K562 (cell line): ENCODE results near the gene WDR18. TPM values are rescaled to one million over a fixed set of nuclear protein-coding genes. Genes with fewer than 3 reads are reported as not detected.
A peak's percentile ranks its signal among the peaks of the same experiment; 100 is the strongest.

Experiments
- ATAC-seq: fragments of 200-7000 bp; cut with Tn5 transposase; 3 replicates; pipeline ENCODE4 v1.9.1; 2020; ENCODE audit warnings: moderate library complexity
- BruUV-seq: library from RNA; stranded (reverse); fragments of 400-500 nt; replicated peaks from 2 replicates; lab custom pipeline; 2021; lab: Mats Ljungman, UMichigan
- CTCF ChIA-PET: fragments of 300-600 bp; formaldehyde crosslinking; extraction: SDS; loops from one replicate; lab custom pipeline; 2021; ENCODE audit warnings: low intra/inter-chr PET ratio; lab: Yijun Ruan, JAX
- POLR2A ChIA-PET: fragments of 300-600, 350-650 bp; sonication (Branson Sonifier 250); formaldehyde crosslinking; extraction: SDS; loops from one replicate; lab custom pipeline; 2021; ENCODE audit warnings: antibody characterized with exemption, inconsistent platforms; lab: Yijun Ruan, JAX
- DNase-seq, 4 experiments: peaks; one replicate each; pipeline versions ENCODE4 v3.0.0 to v3.0.0-alpha.2; 2011 to 2018; ENCODE audit warnings: low spot score in 3 of 4, mixed read lengths in 3 of 4; ENCODE audit errors: extremely low read depth in 1 of 4
- FAIRE-seq: peaks from 2 replicates; lab custom pipeline; 2011; peaks lifted over from hg19 to GRCh38; lab: Jason Lieb, UNC
- H2AFZ ChIP-seq: 2 replicates; pipeline ENCODE4 v1.6.0; 2011; ENCODE audit warnings: low read depth, low read length, control low read depth, inconsistent platforms
- H3K27ac ChIP-seq: fragments of 200-600 bp; 3 replicates; pipeline ENCODE4 v1.8.0; 2011; ENCODE audit warnings: low read depth, mild to moderate bottlenecking, control low read depth, inconsistent platforms, low read length, moderate library complexity, mixed read lengths; ENCODE audit errors: extremely low read depth
- H3K27me3 ChIP-seq, 2 experiments: fragments of 300-600 bp in 1 of 2; 2 replicates in 1 of 2; 3 replicates in 1 of 2; pipeline versions ENCODE4 v1.6.0 to v1.8.0; 2011; ENCODE audit warnings: inconsistent platforms in 2 of 2, low read length in 2 of 2, mild to moderate bottlenecking in 1 of 2, mixed read lengths in 1 of 2, moderate library complexity in 1 of 2; ENCODE audit not compliant: control insufficient read depth in 2 of 2, insufficient read depth in 2 of 2
- H3K36me3 ChIP-seq: fragments of 300-600 bp; 3 replicates; pipeline ENCODE4 v1.8.0; 2011; ENCODE audit warnings: mild to moderate bottlenecking, low read length, inconsistent platforms; ENCODE audit not compliant: control insufficient read depth, insufficient read depth
- H3K4me1 ChIP-seq, 2 experiments: fragments of 200-600 bp in 1 of 2; replicated peaks in 1 of 2; 2 replicates in 1 of 2; 3 replicates in 1 of 2; pipeline versions ENCODE4 v1.5.1 to v1.8.0; 2011; ENCODE audit warnings: inconsistent platforms in 2 of 2, low read length in 2 of 2, mild to moderate bottlenecking in 1 of 2, mixed read lengths in 1 of 2, moderate library complexity in 1 of 2; ENCODE audit not compliant: control insufficient read depth in 2 of 2, insufficient read depth in 2 of 2
- H3K4me2 ChIP-seq: 2 replicates; pipeline ENCODE4 v1.6.1; 2011; ENCODE audit warnings: low read length, control low read depth, inconsistent platforms, mixed read lengths; ENCODE audit not compliant: insufficient read depth
- H3K4me3 ChIP-seq: fragments of 200-600 bp; sonication (generic), shearing (Covaris generic); 2 replicates; pipeline ENCODE4 v1.5.1; 2016; ENCODE audit warnings: control low read depth, inconsistent platforms
- H3K79me2 ChIP-seq: fragments of 200-600 bp; 3 replicates; pipeline ENCODE4 v1.8.0; 2011; ENCODE audit warnings: low read length, inconsistent platforms; ENCODE audit not compliant: control insufficient read depth, insufficient read depth
- H3K9ac ChIP-seq, 2 experiments: 2 replicates each; pipeline versions ENCODE4 v1.6.0 to v1.6.1; 2011; ENCODE audit warnings: low read depth in 2 of 2, low read length in 2 of 2, control low read depth in 1 of 2, inconsistent platforms in 1 of 2, mild to moderate bottlenecking in 1 of 2, mixed read lengths in 1 of 2; ENCODE audit not compliant: insufficient read depth in 1 of 2
- H3K9me1 ChIP-seq: one replicate; pipeline ENCODE4 v1.6.0; 2011; ENCODE audit warnings: inconsistent platforms, mild to moderate bottlenecking, low read length, moderate library complexity; ENCODE audit not compliant: control insufficient read depth, insufficient read depth
- H3K9me3 ChIP-seq: replicated peaks from 2 replicates; pipeline ENCODE4 v1.5.1; 2011; ENCODE audit warnings: low read depth, low read length, inconsistent platforms; ENCODE audit not compliant: control insufficient read depth, insufficient read depth
- H4K20me1 ChIP-seq: replicated peaks from 2 replicates; pipeline ENCODE4 v1.6.1; 2011; ENCODE audit warnings: low read length, inconsistent platforms, mixed read lengths; ENCODE audit not compliant: control insufficient read depth, insufficient read depth
- C11orf30 ChIP-seq: fragments of 450-650 bp; IDR thresholded peaks from 2 replicates; pipeline ENCODE4 v1.6.1; 2016; ENCODE audit warnings: low read depth, mild to moderate bottlenecking
- FOXM1 ChIP-seq, 2 experiments: fragments of 450-650 bp in 1 of 2; sonication (generic) in 1 of 2; formaldehyde crosslinking in 1 of 2; IDR thresholded peaks; 2 replicates each; pipeline versions ENCODE4 v1.6.1 to v1.9.0; 2017 to 2022; ENCODE audit warnings: low read depth in 2 of 2, mild to moderate bottlenecking in 2 of 2, missing genetic modification reagents in 1 of 2, moderate library complexity in 1 of 2
- MAFF ChIP-seq: IDR thresholded peaks from 2 replicates; pipeline ENCODE4 v1.6.1; 2012; ENCODE audit warnings: low read length, improper control_type of control experiment
- MAFK ChIP-seq: IDR thresholded peaks from 2 replicates; pipeline ENCODE4 v1.6.1; 2011; ENCODE audit warnings: low read length, improper control_type of control experiment
- PCBP1 ChIP-seq: fragments of 200-400 bp; formaldehyde crosslinking; IDR thresholded peaks from 2 replicates; pipeline ENCODE4 v1.6.1; 2018; ENCODE audit warnings: mild to moderate bottlenecking, low read depth, low read length; ENCODE audit not compliant: poor library complexity, severe bottlenecking
- RAD21 ChIP-seq, 2 experiments: fragments of 250-450 bp in 1 of 2; fragments of 450-650 bp in 1 of 2; sonication (Bioruptor Pico) in 1 of 2; formaldehyde crosslinking in 1 of 2; IDR thresholded peaks in 1 of 2; conservative IDR thresholded peaks in 1 of 2; 2 replicates each; pipeline versions ENCODE4 v1.4.0 to v1.8.0; 2020 to 2022; ENCODE audit warnings: mild to moderate bottlenecking in 2 of 2, moderate library complexity in 1 of 2
- RBM39 ChIP-seq: fragments of 200-400 bp; formaldehyde crosslinking; optimal IDR thresholded peaks from 2 replicates; pipeline ENCODE3; 2018; ENCODE audit warnings: low read depth, low read length
- ZC3H11A ChIP-seq: IDR thresholded peaks from 2 replicates; pipeline ENCODE4 v1.6.1; 2012; ENCODE audit warnings: low read depth, low read length, improper control_type of control experiment
- ZNF316 ChIP-seq: fragments of 450-650 bp; IDR thresholded peaks from 2 replicates; pipeline ENCODE4 v1.6.1; 2016
- WGBS: fragments of 100-300 bp; shearing (Covaris generic); methylation state at CpG from one replicate; pipeline ENCODE4 v1.1.6; 2016; ENCODE audit warnings: low coverage, mixed read lengths; ENCODE audit not compliant: insufficient coverage; ENCODE audit errors: missing lambda C conversion rate; 5-methylcytosine and 5-hydroxymethylcytosine counted together
- in situ Hi-C: fragments of 300-500 bp; cut with MboI; formaldehyde crosslinking; loops from 4 replicates; pipeline ENCODE4 v1.15.0; 2018; ENCODE audit warnings: inconsistent platforms, mixed read lengths
- intact Hi-C: fragments of 100-400 bp; cut with micrococcal nuclease; formaldehyde crosslinking; loops from 2 replicates; pipeline ENCODE4 v1.14.2; 2022
- polyA plus RNA-seq, 8 experiments: library from polyadenylated mRNA; depleted of rRNA in 4 of 8; stranded (reverse) in 5 of 8; unstranded in 3 of 8; fragments of >200 nt; fragmentation: Nextera tagmentation in 2 of 8; fragmentation: Illumina TruSeq in 1 of 8; extraction: Ambion mirVana in 2 of 8; extraction: Trizol in 1 of 8; gene quantifications; 2 replicates each; pipeline versions ENCODE4 v1.2.1 to v1.2.3, GENCODE V29; 2011 to 2014; ENCODE audit warnings: inconsistent platforms in 1 of 8, missing spikeins in 1 of 8
- total RNA-seq, 7 experiments: library from RNA; depleted of rRNA in 6 of 7; stranded (reverse); fragments of >200 nt in 6 of 7; fragmentation: Illumina TruSeq in 2 of 7; extraction: Trizol in 2 of 7; gene quantifications; 2 replicates each; pipeline versions ENCODE4 v1.2.1 to v1.2.3, GENCODE V29; 2011 to 2021; ENCODE audit warnings: low replicate concordance in 1 of 7
- TF ChIP-seq, protein P1 (sequence below): fragments of 250-450 bp; sonication (Bioruptor Pico); IDR thresholded peaks from 2 replicates; pipeline ENCODE4 v1.5.0; 2021; ENCODE audit warnings: mild to moderate bottlenecking, moderate library complexity
- TF ChIP-seq, protein P2 (sequence below): fragments of 450-650 bp; IDR thresholded peaks from 2 replicates; pipeline ENCODE4 v1.6.1; 2016; ENCODE audit warnings: antibody characterized with exemption

The WDR18 gene
- total and polyA plus RNA-seq, 9 of the 15 experiments (the other 6 are each of a cell fraction or from before 2014, with no cell fraction given), result 0.65 to 181 (median 30.1) TPM

DNA sequence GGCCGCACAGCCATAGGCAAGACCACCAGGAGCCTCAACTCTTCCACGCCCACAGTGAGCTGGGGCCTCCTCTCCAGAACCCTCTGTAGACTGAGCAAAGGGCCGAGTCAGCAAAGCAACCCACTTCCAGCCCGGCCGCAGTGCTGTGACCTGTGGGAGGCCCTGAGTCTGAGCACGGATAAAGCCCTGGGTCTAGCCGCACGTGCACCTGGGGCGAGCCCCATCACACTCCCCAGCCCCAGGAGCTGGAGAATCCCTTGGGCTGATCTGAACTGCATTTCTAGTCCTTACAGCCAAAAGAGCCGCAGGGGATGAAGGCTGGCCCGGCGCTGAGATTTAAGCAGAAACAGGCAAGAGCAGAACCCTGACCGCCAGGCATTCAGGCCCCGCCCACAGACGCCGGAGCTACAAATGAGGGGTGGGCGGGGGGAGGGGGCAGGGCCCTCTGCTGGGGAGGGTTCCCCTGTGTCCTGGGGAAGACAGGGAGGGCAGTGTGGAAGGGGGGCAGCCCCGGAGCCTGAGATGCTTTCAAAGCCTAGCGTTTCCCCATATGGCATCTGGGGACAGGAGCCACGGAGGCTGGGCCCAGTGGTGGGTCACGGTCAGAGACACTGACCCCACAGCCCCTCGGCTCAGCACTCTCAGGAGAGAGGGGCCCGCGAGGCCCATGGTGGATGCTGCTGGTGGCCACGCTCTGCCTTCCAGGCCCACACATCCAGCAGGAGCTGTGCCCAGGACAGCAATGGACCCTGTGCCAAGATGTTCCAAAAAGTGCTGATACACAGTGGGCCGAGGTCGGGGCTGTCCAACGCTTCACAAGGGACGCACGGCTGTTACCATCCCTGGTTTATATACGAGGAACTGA lies 31.9 kb downstream of the WDR18 start:
- FAIRE-seq, result no peak
- no peak overlapping the region for H3K4me2 ChIP-seq
- BruUV-seq, result no TSS peak
- H3K27ac ChIP-seq, result peak overlapping the region; percentile 74; the same call in 1 of the 3 replicates
- no peaks in the 10 kb centered on the region for H3K27me3 ChIP-seq
- H3K36me3 ChIP-seq, result peaks cover 85% of the 10 kb centered on the region; the same call in 2 of the 3 replicates
- no peak overlapping the region for H3K4me3 ChIP-seq
- peaks cover 79% of the 10 kb centered on the region for H3K79me2 ChIP-seq
- DNase-seq, result no peak
- ATAC-seq, result no peak
- in situ Hi-C loops, result no loop called here
- H3K4me1 ChIP-seq, result peaks cover 23 to 93% of the 10 kb centered on the region in 2 experiments
- TF ChIP-seq C11orf30 (peak; percentile 40; the same call in 1 of the 2 replicates), PCBP1 (no peak), RAD21 (CRISPR knock-in tag; conservative IDR thresholded peaks at IDR 0.05 in 1 of 2, IDR thresholded peaks at IDR 0.05 in 1 of 2) (no peak), ZNF316 (peak; percentile 51), MAFK (peak; percentile 21; the same call in 1 of the 2 replicates), ZC3H11A (no peak), RBM39 (no peak), FOXM1 (IDR thresholded peaks at IDR 0.05; ENCODE audit: low read depth) (no peak), FOXM1 (CRISPR knock-in tag; IDR thresholded peaks at IDR 0.05; ENCODE audit: low read depth) (no peak), MAFF (peak; percentile 23; the same call in 1 of the 2 replicates)
- TF ChIP-seq, protein P1, sequence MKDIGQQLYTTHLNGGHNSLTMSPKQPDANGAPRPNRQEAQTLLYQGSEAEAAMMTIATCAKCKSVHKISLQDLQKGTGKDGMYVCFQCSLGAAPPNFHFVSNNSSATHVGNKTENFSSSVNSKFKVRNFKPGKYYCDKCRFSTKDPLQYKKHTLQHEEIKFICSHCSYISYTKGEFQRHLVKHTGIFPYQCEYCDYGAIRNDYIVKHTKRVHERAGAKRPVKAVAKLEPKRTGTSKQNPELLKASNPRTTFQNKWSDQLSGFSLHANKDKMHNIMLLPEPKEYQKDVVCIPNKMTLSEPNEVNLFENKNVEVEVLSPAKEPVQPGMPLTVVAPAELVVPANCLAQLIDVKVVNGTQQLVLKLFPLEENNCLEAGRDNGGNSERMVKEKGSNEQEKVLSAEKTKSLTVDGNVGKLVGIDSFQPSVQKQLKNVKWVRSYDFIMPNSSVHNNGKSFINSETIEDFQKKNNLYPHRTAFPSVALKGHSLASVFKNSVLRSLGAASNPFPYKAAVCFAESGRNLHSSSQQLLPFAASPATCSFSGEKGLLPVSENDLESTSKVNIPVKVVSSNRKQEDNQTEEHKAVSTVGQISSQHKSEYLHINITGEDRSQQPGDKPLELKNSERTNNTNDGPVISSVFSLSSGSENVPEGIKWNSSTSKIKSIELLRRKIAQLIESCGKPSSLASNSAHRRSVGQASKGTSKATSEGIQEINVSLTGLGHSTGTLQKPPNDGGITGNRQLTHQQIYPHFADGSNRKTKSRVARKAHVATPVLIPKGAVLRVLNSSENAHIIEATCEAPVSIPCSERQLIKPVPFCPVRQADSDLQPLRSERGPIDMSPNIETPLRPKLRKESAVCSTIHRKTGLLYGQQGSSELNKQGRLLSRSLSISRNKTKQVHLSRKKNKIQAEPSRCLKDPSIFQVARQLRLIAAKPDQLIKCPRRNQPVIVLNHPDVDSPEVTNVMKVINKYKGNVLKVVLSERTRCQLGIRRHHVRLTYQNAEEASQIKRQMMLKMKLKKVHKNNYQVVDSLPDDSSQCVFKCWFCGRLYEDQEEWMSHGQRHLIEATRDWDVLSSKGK (CRISPR knock-in tag), result no peak
- TF ChIP-seq, protein P2, sequence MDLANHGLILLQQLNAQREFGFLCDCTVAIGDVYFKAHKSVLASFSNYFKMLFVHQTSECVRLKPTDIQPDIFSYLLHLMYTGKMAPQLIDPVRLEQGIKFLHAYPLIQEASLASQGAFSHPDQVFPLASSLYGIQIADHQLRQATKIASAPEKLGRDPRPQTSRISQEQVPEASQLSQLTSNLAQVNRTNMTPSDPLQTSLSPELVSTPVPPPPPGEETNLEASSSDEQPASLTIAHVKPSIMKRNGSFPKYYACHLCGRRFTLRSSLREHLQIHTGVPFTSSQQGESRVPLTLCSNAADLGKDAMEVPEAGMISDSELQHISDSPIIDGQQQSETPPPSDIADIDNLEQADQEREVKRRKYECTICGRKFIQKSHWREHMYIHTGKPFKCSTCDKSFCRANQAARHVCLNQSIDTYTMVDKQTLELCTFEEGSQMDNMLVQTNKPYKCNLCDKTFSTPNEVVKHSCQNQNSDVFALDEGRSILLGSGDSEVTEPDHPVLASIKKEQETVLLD, result no peak
- H3K9me3 ChIP-seq, result no peaks in the 10 kb centered on the region
- H2AFZ ChIP-seq, result no peak overlapping the region
- H4K20me1 ChIP-seq, result peaks cover 50% of the 10 kb centered on the region
- H3K9ac ChIP-seq, result peak overlapping the region in 1 of 2 experiments; percentile 94; a peak in 2 of 4 replicates
- intact Hi-C loops, result no loop called here
- POLR2A ChIA-PET, result interaction anchor here (0.6 to 0.9 kb wide), 3 partner anchors 11 to 274 kb away, joined by 3 to 4 read pairs (median 3); no protein-coding TSS in a partner anchor
- peaks cover 16% of the 10 kb centered on the region for H3K9me1 ChIP-seq
- 82% methylated on average over 22 of the region's 31 CpGs for WGBS
- CTCF ChIA-PET, result no interaction called here
